GM12892 (cell line): ENCODE measurements around the gene YTHDF1.

Experiments used
- POLR2A ChIP-seq: IDR thresholded peaks from 2 replicates; pipeline ENCODE4 v1.6.1; 2011; ENCODE audit warnings: low read depth, low read length, control low read depth
- POLR2AphosphoS5 ChIP-seq: IDR thresholded peaks from 2 replicates; pipeline ENCODE4 v1.6.1; 2011; ENCODE audit warnings: low read depth, low read length, control low read depth
- TAF1 ChIP-seq: IDR thresholded peaks from 2 replicates; pipeline ENCODE4 v1.6.1; 2011; ENCODE audit warnings: low read depth, mild to moderate bottlenecking, control low read depth, low read length, borderline replicate concordance

- TF ChIP-seq POLR2A, result no peak
- TF ChIP-seq TAF1, result no peak
- TF ChIP-seq POLR2AphosphoS5, result no peak
Observed at GRCh38 chr20:63249891-63250290, 34.0 kb upstream of the YTHDF1 start.
